Suppressor macrophage (primary cell): ENCODE data around the gene CCDC80.
"Not testable (repeated sequence)": the region's sequence is repeated elsewhere in the genome, so short reads cannot be mapped to it uniquely, and the experiment has no call there.

Source experiments
- DNase-seq, 4 experiments: peaks; one replicate each; pipeline ENCODE4 v3.0.0-alpha.2; 2020 to 2022

The CCDC80 gene

DNA sequence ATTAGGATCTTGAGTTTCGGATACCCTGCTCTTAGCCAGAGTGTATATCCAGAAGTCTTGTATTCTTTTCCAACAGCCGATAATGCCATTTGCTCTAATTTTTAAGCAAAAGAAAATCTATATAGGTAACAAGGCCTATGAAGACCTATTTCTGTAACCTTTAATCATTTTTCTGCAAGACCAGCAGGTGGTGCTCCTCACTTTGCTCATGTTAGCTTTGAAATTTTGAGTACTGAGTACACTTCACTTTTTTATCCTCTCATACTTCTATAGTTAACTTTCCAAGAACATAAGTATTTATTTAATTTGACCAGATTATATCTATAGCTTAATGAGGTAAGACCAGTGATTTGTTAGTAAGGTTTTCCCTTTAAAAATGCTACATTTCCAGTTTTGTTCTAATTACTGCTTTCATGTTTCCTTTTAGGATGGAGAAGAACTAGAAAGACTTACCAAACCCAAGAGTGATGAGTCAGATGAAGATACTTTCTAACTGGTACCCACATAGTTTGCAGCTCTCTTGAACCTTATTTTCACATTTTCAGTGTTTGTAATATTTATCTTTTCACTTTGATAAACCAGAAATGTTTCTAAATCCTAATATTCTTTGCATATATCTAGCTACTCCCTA lies 58.6 kb downstream of the CCDC80 start:
- peak; percentile 19 to 53 (median 42) for DNase-seq

DNA sequence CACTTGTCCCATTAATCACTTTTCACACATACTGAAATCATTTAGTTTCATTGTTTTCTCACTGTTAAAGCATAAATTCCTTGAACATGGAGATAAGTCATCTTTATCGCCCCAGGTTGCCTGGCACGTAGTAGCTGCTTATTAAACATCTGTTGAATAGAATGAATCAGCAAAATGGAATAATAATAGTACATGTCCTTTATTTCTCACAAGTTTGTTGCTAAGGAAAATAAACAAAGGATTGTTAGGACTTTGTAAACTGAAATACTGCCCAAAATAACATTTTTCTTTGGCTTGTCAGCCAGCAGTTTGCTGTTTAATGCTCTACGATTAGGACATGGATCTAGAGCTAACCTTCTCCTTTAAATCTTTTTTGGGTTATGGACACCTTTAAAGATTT lies 61.2 kb downstream of the CCDC80 start:
- DNase-seq = no peak

DNA sequence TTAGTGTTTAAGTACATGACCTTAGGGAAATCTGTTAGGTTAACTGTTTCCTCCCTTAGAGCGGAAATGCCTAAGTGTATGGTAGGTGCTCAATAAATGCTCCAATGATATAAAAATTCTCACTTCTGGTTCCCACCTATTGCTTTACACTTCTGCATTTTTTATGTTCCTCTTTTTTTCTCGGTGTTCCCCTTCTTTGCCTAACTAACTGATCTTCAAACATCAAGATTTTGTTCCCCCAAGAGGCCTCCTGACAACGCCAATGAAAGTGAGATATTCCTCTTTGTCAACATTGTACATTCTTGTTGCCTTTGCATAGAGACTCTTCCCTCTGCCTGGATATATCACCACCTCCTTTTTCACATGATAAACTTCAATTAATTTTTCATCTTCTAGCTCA lies 61.7 kb downstream of the CCDC80 start:
- DNase-seq = peak; percentile 18 to 65 (median 42)

DNA sequence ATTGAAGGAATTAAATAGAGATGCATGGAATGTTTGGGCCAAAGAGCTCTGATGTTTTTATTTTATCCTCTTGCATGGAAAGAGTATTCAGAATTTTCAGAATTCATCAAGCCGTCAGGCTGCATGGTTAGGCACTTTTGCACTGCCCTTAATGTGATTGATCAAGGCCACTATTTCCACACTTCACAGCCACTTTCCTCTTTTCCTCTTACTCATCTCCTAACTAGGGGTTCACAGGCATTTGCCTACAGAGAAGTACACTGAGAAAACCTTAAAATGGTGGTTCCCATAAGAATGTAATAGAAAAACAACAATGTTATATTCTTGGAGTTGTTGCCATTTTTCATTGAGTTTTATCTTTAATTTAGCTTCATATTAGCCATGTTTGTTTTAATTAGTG lies 68.2 kb downstream of the CCDC80 start:
- peak; percentile 12 to 59 (median 41) for DNase-seq

DNA sequence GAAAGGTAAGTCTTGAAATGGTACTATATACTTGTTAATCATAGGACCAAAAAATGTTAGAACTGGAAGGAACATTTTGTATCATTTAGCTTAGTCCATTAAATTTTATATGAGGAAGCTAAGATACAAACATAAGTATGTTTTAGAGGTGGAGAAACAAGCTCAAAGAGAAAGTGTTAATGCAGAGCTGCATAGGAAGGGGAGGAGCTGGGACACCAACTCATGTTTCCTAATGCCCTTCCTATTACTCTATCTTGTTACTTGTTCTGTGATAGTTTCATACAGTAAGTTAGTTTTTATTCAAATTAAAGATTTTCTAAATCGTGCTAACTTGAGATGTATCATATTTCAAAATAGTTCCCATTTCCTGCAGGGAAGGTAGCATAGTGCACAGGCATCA lies 71.7 kb downstream of the CCDC80 start:
- peak in 3 of 4 experiments; percentile 12 to 39 (median 22) for DNase-seq

DNA sequence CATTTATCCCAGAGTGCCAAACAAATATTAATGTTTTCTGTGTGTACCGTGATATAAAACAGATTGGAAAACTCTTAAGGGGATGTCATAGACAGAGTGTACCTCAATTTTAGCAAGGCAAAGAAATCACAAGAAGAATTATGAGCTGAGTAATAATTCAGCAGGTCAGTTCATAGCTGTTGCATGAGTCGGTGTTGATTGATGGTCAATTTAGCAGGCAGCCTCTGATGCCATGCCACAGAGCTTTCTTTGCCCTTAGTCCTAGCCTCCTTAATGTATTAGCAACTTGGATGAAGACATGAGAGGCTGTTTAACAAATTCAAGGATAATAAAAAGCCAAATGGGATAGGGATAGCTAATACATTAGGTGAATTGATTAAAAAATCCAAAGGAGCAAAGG lies 72.3 kb downstream of the CCDC80 start:
- DNase-seq = no peak

DNA sequence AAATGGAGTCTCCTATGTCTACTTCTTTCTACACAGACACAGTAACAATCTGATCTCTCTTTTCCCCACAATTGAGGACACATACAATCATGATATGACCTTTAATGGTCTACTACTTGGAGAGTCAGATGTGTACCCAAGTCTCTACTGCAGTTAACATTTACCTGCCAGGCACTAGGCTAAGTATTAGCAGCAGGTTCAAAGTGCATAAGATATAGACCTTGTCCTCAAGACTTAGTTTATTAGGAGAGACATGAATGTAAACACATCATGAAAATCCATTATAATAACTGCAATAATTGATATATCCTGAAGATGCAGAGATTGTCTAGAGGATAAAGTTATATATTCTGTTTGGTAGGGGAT lies 76.0 kb downstream of the CCDC80 start:
- no peak for DNase-seq

DNA sequence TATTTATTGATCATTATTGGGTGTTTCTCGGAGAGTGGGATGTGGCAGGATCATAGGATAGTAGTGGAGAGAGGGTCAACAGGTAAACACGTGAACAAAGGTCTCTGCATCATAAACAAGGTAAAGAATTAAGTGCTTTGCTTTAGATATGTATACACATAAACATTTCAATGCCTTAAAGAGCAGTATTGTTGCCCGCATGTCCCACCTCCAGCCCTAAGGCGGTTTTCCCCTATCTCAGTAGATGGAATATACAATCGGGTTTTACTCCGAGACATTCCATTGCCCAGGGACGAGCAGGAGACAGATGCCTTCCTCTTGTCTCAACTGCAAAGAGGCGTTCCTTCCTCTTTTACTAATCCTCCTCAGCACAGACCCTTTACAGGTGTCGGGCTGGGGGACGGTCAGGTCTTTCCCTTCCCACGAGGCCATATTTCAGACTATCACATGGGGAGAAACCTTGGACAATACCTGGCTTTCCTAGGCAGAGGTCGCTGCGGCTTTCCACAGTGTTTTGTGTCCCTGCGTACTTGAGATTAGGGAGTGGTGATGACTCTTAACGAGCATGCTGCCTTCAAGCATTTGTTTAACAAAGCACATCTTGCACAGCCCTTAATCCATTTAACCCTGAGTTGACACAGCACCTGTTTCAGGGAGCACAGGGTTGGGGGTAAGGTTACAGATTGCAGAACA lies 76.5 kb downstream of the CCDC80 start:
- not testable (repeated sequence) for DNase-seq

DNA sequence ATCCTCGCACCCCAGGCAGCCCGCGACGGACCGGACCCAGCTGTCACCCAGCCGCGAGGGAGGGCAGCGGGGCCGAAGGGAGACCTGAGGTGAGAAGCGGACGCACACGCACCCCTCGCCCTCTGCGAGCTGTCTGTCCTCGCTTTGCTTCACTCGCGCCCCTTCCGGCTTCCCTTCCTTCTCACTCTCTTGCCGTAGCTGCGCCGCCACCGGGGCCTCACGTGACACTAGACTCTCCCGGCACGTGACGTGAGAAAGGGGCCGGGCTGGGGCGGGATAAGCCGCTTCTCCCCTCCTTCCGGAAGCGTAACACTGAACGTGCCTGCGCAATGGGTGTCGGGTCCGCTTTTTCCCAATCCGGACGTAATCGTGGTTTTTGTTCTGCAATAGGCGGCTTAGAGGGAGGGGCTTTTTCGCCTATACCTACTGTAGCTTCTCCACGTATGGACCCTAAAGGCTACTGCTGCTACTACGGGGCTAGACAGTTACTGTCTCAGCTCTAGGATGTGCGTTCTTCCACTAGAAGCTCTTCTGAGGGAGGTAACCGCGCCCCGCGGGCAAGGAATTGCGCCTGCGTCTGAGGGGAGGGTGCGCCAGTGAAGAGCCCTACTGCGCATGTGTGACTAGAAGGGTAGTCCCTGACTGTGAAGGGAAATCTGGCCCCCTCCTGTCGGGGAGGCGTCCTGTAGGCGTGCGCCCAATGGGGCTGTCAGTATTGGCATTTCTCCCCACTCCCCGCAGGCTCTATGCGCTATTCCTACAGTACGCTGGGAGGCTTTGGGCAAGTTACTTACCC lies 79.0 kb downstream of the CCDC80 start, which contains the start of the genes ATG3 and SLC35A5:
ATG3 (minus strand) TSS at position 229 of the 796 bp plus-strand sequence. CDS start 434 bp downstream, outside the sequence.
SLC35A5 (plus strand) TSS at position 312 of the 796 bp plus-strand sequence. CDS start 1,359 bp downstream, outside the sequence.
- peak; percentile 99 for DNase-seq

DNA sequence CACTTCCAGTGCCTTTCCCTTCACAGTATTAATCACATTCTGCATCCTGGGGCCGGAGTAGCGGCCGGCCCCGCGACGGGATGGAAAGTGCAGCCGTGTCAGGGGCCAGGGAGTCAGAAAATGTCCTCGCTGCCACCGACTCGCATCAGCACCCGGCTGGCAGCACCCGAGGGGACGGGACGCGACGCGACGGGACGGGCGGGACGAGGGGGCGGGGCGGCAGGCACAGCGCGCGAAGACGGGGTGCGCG lies 79.5 kb downstream of the CCDC80 start:
- DNase-seq = peak in 2 of 4 experiments; percentile 88 to 90

DNA sequence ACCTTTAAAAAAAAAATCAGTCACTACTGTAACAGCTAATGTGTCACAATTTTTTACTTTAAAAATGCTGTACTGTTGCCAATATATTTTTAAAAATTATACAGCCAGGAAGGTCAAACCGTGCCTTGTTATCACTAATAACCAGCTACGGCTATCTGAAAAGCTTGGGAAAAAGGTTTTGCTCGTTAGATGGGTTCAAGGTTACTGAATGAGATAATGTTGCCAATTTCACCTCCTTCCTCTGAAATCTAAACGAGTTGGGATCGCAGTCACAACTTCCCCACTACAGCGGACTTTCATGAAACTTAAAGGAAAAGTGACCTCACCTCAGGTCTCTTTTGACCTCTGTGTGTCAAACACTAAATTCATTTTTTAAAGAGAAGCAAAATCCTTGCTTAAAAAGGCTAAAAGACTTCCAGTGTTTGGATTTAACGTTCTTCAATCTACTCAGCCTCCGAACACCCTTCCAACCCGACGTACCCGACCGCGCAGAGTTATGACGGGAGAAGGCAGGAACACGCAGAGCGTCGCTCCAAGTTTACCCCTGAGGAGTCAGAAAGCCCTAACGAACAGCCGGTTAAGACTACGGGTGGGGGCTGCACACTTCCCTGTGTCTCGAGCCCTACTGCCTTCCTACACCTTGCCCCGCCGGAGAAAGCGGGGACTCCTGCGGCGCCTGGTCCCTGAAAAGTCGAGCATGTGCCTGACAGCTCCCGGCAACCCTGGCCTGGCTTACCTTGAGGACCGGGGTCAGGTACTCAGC lies 80.0 kb downstream of the CCDC80 start:
- peak; percentile 80 to 88 (median 86) for DNase-seq

DNA sequence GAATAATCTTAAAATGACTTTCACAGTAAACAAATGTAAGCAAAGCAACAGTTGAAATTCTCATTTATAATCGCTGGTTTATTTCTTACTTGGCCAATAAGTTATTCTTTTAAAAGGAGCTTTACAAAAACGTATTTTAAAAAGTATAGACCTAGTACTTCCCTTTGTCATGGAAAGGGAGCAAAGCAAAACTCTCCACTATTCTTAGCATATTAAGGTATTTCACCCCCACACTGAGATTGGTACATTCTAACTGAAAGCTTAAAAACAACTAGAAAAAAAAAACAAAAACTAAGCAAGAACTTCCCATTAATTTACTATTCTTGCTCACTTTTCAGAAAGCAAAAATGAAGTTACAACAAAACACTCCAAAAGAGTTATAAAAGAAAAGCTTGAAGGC lies 80.6 kb downstream of the CCDC80 start:
- DNase-seq = peak in 1 of 4 experiments; percentile 28

DNA sequence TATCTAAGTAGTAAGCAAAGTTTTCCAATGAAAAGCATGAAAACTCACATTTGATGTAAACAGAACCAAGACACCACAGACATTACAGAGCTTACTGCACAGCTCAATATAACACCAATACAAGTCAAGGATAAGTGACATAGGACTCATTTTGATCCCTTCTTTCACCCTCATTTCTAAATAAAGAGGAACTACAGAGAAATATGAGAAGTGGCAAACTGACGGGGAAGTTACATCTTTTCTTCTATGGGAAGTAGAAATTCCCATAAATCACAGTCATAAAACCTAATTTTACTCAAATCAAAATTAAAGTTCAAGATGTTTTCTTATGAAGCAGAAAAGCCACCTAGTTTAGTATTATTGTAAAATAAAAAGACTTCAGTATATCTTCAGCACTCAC lies 83.0 kb downstream of the CCDC80 start:
- DNase-seq = peak; percentile 20 to 77 (median 52)

DNA sequence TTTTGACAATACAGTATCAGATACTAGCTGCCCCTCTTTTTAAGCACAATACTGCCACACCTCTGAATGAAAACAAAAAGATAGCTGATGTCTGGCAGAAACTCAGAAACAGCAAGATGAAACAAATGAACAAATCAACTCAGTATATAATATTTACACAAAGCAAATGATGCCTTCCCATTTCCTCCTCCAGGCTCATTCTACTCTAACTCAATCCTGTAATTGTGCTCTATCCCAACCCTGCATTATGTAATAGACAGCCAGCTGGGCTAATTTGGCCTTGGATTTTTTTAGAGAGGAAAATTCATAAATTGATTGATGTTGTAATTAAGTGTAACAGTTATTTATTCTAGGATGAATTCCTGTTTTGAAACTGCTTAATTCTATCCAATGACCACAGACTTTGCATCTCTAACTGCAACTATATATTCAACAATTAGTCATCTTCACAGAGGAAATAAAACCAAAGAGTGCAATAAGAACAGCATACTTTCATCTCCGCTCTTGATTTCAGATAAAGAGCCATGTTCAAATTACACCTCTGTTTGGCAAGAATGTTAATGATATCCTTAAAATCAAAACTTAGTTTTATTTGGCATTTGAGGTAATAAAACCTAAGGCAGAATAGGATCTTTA lies 85.3 kb downstream of the CCDC80 start:
- peak in 2 of 4 experiments; percentile 35 for DNase-seq

DNA sequence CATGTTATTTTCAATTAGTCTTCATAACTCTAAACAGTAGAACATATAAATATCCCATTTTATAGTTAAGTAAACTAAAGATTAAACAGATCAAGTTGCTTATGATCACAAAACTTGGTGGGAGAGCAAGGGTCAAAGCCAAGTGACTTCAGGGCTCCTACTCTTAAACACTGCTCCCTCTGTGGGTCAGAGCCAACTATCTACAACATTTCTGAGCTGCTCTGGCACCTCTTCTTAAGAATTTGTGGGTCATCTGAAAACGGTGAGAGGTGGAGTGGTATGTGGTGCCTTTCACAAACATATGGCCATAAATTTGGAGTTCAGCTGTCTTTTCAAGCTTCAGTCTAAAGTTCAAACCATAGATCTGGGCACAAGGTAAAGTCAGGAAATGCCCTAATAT lies 90.1 kb downstream of the CCDC80 start:
- no peak for DNase-seq
